Measurements from ENCODE around the gene GNAI2.
"Not testable (repeated sequence)": the region's sequence is repeated elsewhere in the genome, so short reads cannot be mapped to it uniquely, and the experiment has no call there.

GNAI2 gene

GRCh38 chr3:50248387-50248786 is 12.4 kb downstream of the GNAI2 start:
- no peak for DNase-seq

- no peak for DNase-seq
Observed at GRCh38 chr3:50249457-50249856, 13.5 kb downstream of the GNAI2 start.

- DNase-seq = no peak
Observed at GRCh38 chr3:50250514-50250913, 14.5 kb downstream of the GNAI2 start.

- peak; percentile 80 for DNase-seq
Observed at GRCh38 chr3:50251220-50251619, 15.2 kb downstream of the GNAI2 start.

- DNase-seq = no peak
Observed at GRCh38 chr3:50254577-50255250, 18.7 kb downstream of the GNAI2 start.

GRCh38 chr3:50255251-50255615 is 19.2 kb downstream of the GNAI2 start:
- DNase-seq = no peak

GRCh38 chr3:50256978-50257890 is 21.2 kb downstream of the GNAI2 start:
- DNase-seq = peak; percentile 47

GRCh38 chr3:50258029-50258680 is 22.2 kb downstream of the GNAI2 start:
- DNase-seq = no peak

GRCh38 chr3:50258979-50259378 is 23.0 kb downstream of the GNAI2 start:
- DNase-seq = no peak

GRCh38 chr3:50259432-50260026 is 23.5 kb downstream of the GNAI2 start:
- DNase-seq = no peak

GRCh38 chr3:50260027-50260941 is 24.3 kb downstream of the GNAI2 start:
- peak; percentile 82 for DNase-seq

GRCh38 chr3:50260942-50261441 is 25.0 kb downstream of the GNAI2 start:
- DNase-seq = no peak

- DNase-seq = no peak
Observed at GRCh38 chr3:50261505-50261904, 25.5 kb downstream of the GNAI2 start.

- not testable (repeated sequence) for DNase-seq
Observed at GRCh38 chr3:50262200-50262599, 26.2 kb downstream of the GNAI2 start.

- DNase-seq = no peak
Observed at GRCh38 chr3:50262778-50263177, 26.8 kb downstream of the GNAI2 start.

- DNase-seq = no peak
Observed at GRCh38 chr3:50263478-50264382, 27.7 kb downstream of the GNAI2 start.

- DNase-seq = no peak
Observed at GRCh38 chr3:50264383-50264963, 28.5 kb downstream of the GNAI2 start.

- no peak for DNase-seq
Observed at GRCh38 chr3:50264964-50265485, 29.0 kb downstream of the GNAI2 start.

- DNase-seq = no peak
Observed at GRCh38 chr3:50265571-50265970, 29.6 kb downstream of the GNAI2 start.

GRCh38 chr3:50266017-50266416 is 30.0 kb downstream of the GNAI2 start:
- DNase-seq = no peak

All from activated naive CD4-positive, alpha-beta T cell treated with Interleukin-2 at 50 U/mL for 16 hours (primary cell).